ENCODE measurements around the gene XRN1. TPM values are rescaled to one million over a fixed set of nuclear protein-coding genes. Genes with fewer than 3 reads are reported as not detected.

Gene XRN1
- total and polyA plus RNA-seq, 10 of the 15 experiments (the other 5 are each of a cell fraction or from before 2014, with no cell fraction given), result 1.7 to 38.8 (median 15.5) TPM

GRCh38 chr3:142450189-142450588 is 2.4 kb upstream of the XRN1 start:
- Histone ChIP-seq H3K9ac (ENCODE audit: control insufficient read depth, insufficient read depth, low read length) (no peak overlapping the region), H4K20me1 (ENCODE audit: control insufficient read depth, insufficient read depth) (no peaks in the 10 kb centered on the region), H2AFZ (ENCODE audit: control insufficient read depth, low read depth, low read length) (no peak overlapping the region), H3K4me1 (ENCODE audit: control insufficient read depth, insufficient read depth, low read length) (no peaks in the 10 kb centered on the region), H3K4me2 (ENCODE audit: control insufficient read depth, insufficient read depth) (no peak overlapping the region), H3K79me2 (ENCODE audit: control insufficient read depth, insufficient read depth, low read length) (peaks cover 27% of the 10 kb centered on the region), H3K27ac (ENCODE audit: control insufficient read depth, insufficient read depth) (no peak overlapping the region), H3K4me3 (no peak overlapping the region), H3K36me3 (ENCODE audit: control insufficient read depth in 2 of 2, insufficient read depth in 2 of 2, low read length in 1 of 2) (peaks cover 1 to 4% of the 10 kb centered on the region in 2 experiments; a peak in 1 of 4 replicates), H3K27me3 (replicated peaks in 1 of 2; ENCODE audit: control insufficient read depth in 2 of 2, insufficient read depth in 2 of 2, low read length in 1 of 2) (no peaks in the 10 kb centered on the region), H3K9me3 (replicated peaks; ENCODE audit: control insufficient read depth, insufficient read depth, low read length) (no peaks in the 10 kb centered on the region)
- RAD21 ChIA-PET (ENCODE audit: unreplicated experiment), result no interaction called here
- no peak for DNase-seq (ENCODE audit: low read depth, low spot score)
- intact Hi-C loops (cut with micrococcal nuclease; ENCODE audit: unreplicated experiment) (no loop called here), in situ Hi-C loops (cut with MboI) (no loop called here)
- no peak for ATAC-seq
- 78% methylated on average over 3 of the region's 3 CpGs for WGBS (ENCODE audit: insufficient coverage, insufficient replicate concordance, low lambda C conversion rate, missing lambda C conversion rate)
- no peak for FAIRE-seq
- TF ChIP-seq ZNF622 (IDR thresholded peaks at IDR 0.05) (no peak), DPF2 (IDR thresholded peaks at IDR 0.05) (no peak), MXI1 (IDR thresholded peaks at IDR 0.05; ENCODE audit: low read depth, low read length) (no peak), NR2C1 (IDR thresholded peaks at IDR 0.05) (no peak), ASH2L (IDR thresholded peaks at IDR 0.05; ENCODE audit: borderline replicate concordance, low read depth) (no peak), BACH1 (IDR thresholded peaks at IDR 0.05; ENCODE audit: borderline replicate concordance) (no peak), ZBED1 (IDR thresholded peaks at IDR 0.05; ENCODE audit: borderline replicate concordance) (no peak), PKNOX1 (IDR thresholded peaks at IDR 0.05) (no peak), ATF2 (IDR thresholded peaks at IDR 0.05; ENCODE audit: low read length) (no peak), LARP7 (IDR thresholded peaks at IDR 0.05) (no peak), PAX8 (IDR thresholded peaks at IDR 0.05) (no peak)
- CTCF ChIA-PET, result interaction anchor here (1.5 kb wide), 1 partner anchor 12 kb away, joined by 5 read pairs; no protein-coding TSS in a partner anchor
- no TSS peak for BruUV-seq (replicated peaks)
- POLR2A ChIA-PET, result interaction anchor here (0.5 kb wide), 1 partner anchor 32 kb away, joined by 3 read pairs; no protein-coding TSS in a partner anchor
- SMC1A ChIA-PET (ENCODE audit: uncharacterized antibody, unreplicated experiment), result interaction anchor here (1.1 kb wide), 1 partner anchor 48 kb away, joined by 3 read pairs; no protein-coding TSS in a partner anchor
